Stimulated activated CD8-positive, alpha-beta memory T cell treated with anti-CD3 and anti-CD28 coated beads, Interleukin-7, amount 100 ng/mL, for 48 hours (primary cell): Measurements from ENCODE around the gene NFU1.
"Not testable (repeated sequence)": the region's sequence is repeated elsewhere in the genome, so short reads cannot be mapped to it uniquely, and the experiment has no call there.

Experiments
- DNase-seq, 2 donors: peaks; one replicate each; pipeline ENCODE4 v3.0.0-alpha.2; 2020; ENCODE audit warnings: low read depth in 1 of 2; ENCODE audit errors: extremely low read depth in 1 of 2

The NFU1 gene

GRCh38 chr2:69389271-69389670, 48.0 kb downstream of the NFU1 start:
- no peak for DNase-seq

GRCh38 chr2:69387770-69388481, 49.3 kb downstream of the NFU1 start:
- DNase-seq, result no peak

DNA sequence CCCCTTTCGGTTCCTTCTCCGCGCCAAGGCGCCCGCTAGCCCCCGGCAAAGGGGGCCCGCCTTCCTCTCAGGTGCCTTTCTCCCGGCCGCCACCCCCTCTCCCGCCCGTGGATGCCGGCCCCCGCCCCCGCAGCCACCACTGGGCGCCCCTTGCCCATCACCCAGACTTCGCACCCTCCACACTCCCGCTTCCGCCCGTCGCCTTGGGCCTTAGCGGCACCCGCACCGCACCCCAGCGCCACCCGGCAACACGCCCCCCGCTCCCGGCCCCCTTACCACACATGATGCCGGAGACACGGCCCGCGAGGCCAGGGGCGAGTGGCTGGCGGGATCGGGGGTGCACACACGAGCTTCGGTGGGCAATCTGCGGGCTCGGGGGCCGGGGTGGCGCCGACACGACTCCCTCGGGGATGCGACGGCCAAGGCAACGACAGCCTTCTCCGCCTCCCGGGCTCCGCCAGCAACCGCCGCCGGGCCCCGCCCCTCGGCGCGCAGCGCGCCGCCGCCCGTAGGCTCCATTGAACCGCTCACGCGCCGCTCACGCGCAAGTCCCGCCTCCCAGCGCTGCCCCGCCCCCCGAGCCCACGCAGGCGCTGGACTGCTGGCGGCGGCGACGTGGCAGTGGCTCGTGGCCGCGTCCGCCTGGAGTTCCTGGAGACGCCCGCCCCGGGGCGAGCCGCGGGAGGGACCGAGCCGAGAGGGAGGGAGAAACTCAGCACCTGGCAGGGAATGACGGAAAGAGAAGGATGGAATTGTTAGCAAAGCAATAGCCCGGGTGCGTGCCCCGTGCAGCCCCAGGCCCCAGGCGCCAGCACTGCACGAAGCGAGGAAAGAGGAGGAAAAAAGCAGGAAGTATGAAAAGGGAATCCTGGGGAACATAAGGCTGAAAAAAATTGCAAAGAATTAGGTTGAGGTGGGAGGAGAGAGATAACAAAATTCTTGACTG, 50.2 kb downstream of the NFU1 start, which contains the start of gene GFPT1:
TSS of gene GFPT1 (minus strand) at position 439 of the 946 bp plus-strand sequence. CDS start at position 283, 156 bp downstream.
- DNase-seq, result peak; percentile 89

- DNase-seq, result no peak
Observed at GRCh38 chr2:69386360-69386759, 50.9 kb downstream of the NFU1 start.

DNA sequence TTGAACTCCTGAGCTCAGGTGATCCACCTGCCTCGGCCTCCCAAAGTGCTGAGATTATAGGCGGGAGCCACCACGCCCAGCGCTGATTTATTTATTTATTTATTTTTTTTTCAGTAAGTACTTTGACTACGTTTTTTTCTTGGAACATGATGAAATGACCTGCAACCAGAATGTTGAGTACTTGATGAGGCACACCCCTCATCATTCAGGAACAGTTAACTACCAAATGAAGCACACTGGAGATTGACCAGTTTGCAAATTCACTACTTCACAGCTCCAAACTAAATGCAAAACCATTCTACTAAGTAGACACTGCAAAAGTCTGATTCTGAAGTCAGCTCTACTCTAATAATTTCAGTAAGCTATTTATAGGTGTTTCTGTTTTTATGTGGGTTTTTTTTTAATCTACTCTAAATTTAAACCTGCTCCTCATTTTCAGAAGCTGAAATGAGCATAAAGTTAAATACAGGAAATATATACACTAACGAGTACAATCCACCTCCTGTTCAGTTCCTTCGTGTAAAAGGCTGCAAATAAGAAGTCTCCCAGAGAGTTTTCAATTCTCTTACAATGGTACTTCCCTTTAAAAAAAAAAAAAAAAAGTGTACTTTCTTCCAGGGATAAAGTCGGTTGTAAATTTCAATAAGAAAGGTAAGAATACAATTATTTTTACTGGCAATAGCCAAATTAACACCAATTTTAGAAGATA, 51.6 kb downstream of the NFU1 start:
- no peak for DNase-seq

GRCh38 chr2:69384618-69385081, 52.6 kb downstream of the NFU1 start:
- no peak for DNase-seq

- no peak for DNase-seq
Observed at GRCh38 chr2:69383176-69383812, 53.9 kb downstream of the NFU1 start.

DNA sequence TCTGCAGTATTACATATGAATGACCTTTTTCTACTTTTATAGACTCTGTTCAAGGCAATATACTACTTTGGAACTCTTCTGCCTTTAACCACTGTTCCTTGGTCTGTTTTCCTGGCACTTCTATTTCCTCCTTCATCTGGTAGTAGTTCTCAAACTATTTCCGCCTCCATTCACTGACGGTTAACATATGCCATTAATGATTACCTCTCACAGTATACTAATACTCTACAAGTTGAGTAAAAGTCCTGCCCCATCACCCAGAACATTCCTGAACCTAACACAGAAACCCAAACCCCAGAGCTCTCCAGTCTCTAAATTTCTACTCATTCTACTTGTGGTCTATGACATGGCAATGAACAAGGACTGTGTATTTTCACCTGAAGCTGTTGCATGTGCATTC, 54.7 kb downstream of the NFU1 start:
- DNase-seq, result no peak

DNA sequence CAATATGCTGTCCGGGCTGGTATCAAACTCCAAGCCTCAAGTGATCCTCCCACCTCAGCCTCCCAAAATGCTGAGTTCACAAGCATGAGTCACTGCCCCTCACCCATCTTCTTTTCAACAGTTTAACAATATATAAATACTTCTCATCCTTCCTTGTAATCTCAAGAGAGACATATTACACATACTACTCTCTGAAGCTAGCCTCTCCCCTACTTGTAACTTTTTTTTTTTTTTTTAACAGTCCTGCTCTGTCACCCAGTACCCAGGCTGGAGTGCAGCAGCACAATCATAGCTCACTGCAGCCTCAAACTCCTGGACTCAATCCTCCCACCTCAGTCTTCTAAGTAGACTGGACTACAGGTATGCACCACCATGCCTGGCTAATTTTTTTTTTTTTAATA, 55.9 kb downstream of the NFU1 start:
- no peak for DNase-seq

DNA sequence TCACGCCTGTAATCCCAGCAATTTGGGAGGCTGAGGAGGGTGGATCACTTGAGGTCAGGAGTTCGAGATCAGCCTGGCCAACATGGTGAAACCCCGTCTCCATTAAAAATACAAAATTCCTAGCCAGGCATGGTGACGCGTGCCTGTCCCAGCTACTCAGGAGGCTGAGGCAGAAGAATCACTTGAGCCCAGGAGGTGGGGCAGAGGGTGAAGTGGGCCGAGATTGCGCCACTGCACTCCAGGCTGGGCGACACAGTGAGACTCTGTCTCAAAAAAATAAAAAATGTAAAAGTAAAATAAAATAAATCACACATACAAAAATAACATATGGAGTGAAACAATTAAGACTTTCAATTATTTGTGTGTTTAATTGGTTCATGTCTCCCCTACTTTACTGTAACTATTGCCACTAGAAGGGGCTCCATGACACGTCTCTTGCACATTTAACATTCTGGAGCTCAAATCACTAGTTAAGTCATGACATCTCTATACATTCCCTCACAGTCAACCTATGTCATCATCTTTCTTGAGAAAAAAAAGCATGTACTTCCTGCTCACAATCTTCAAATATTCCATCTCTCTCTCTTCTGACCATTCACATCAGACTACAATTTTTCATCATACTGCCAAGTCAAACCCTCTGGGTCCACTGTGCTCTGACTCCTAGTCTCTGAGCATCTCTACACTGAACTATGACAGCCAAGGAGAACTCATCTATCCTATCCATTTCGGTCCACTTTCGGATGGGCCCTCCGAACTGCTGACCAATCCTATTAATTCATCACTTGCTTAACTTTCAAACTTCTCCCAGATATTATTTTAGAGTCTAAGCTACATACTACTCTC, 56.9 kb downstream of the NFU1 start:
- DNase-seq, result no peak

DNA sequence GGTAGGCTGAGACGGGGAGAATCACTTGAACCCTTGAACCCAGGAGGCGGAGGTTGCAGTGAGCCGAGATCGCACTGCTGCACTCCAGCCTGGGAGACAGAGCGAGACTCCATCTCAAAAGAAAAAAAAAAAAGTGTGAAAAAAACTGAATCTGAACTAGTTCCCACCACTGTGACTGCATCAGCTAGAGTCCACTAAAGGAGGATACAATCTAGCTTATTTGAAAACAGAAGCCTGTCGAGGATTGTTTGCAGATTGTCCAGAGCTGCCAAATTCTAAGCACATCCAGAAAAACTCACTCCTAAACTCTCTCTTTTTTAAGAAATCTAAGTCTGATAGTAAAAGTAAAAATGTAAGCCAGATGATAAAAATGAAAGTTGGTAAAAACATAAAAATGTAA, 60.8 kb downstream of the NFU1 start:
- no peak for DNase-seq

GRCh38 chr2:69375494-69376353, 61.5 kb downstream of the NFU1 start:
- DNase-seq, result no peak

GRCh38 chr2:69372767-69373166, 64.5 kb downstream of the NFU1 start:
- DNase-seq, result no peak

- DNase-seq, result no peak
Observed at GRCh38 chr2:69369802-69370201, 67.4 kb downstream of the NFU1 start.

GRCh38 chr2:69368588-69368987, 68.6 kb downstream of the NFU1 start:
- DNase-seq, result no peak

- DNase-seq, result no peak
Observed at GRCh38 chr2:69359371-69359770, 77.9 kb downstream of the NFU1 start.

- DNase-seq, result no peak
Observed at GRCh38 chr2:69358914-69359313, 78.3 kb downstream of the NFU1 start.

GRCh38 chr2:69356471-69356870, 80.8 kb downstream of the NFU1 start:
- DNase-seq, result no peak

- DNase-seq, result not testable (repeated sequence)
Observed at GRCh38 chr2:69354976-69355375, 82.3 kb downstream of the NFU1 start.
